Left lung (tissue), 10 donors: ENCODE data around the gene HAGH. TPM values are rescaled to one million over a fixed set of nuclear protein-coding genes. Genes with fewer than 3 reads are reported as not detected.
A peak's percentile ranks its signal among the peaks of the same experiment; 100 is the strongest.

ENCODE experiments used
- ATAC-seq: fragments of 200-7000 bp; cut with Tn5 transposase; one replicate; pipeline ENCODE4 v1.9.1; 2020; ENCODE audit warnings: moderate library complexity
- DNase-seq, 4 donors: peaks; one replicate each; pipeline ENCODE4 v3.0.0-alpha.2; 2013 to 2020
- H3K27ac ChIP-seq, 2 donors: fragments of 200-600 bp; sonication (generic) in 1 of 2; one replicate each; pipeline versions ENCODE4 v1.5.0 to v1.8.0; 2020 to 2021
- H3K27me3 ChIP-seq, 2 donors: fragments of 200-600 bp; sonication (generic) in 1 of 2; one replicate each; pipeline versions ENCODE4 v1.5.0 to v1.8.0; 2020 to 2021
- H3K36me3 ChIP-seq, 2 donors: fragments of 200-600 bp; sonication (generic) in 1 of 2; one replicate each; pipeline versions ENCODE4 v1.5.0 to v1.8.0; 2020 to 2021
- H3K4me1 ChIP-seq, 2 donors: fragments of 200-600 bp; one replicate each; pipeline ENCODE4 v1.8.0; 2021
- H3K4me3 ChIP-seq, 2 donors: fragments of 200-600 bp; sonication (generic) in 1 of 2; one replicate each; pipeline versions ENCODE4 v1.5.0 to v1.8.0; 2020 to 2021; ENCODE audit warnings: mild to moderate bottlenecking in 1 of 2
- H3K9me3 ChIP-seq, 2 donors: fragments of 200-600 bp; sonication (generic) in 1 of 2; one replicate each; pipeline versions ENCODE4 v1.5.0 to v1.8.0; 2020 to 2021
- CTCF ChIP-seq, 2 donors: fragments of 200-600 bp; sonication (generic) in 1 of 2; IDR thresholded peaks; one replicate each; pipeline versions ENCODE4 v1.5.0 to v1.8.0; 2021; ENCODE audit warnings: antibody characterized with exemption in 2 of 2
- intact Hi-C, 2 donors: fragments of 100-400 bp; cut with DNase I; formaldehyde crosslinking; loops; one replicate each; pipeline versions ENCODE4 v1.11.2 to v1.14.2; 2022
- polyA plus RNA-seq, 6 donors: library from polyadenylated mRNA; unstranded; fragments of 120-200 nt; gene quantifications; one replicate each; pipeline ENCODE4 v1.2.1, GENCODE V29; 2013; ENCODE audit not compliant: insufficient read length in 6 of 6
- total RNA-seq, 2 donors: library from RNA; stranded (reverse); fragmentation: NEBNext Ultra II Directional; extraction: Animal tissue kit (Norgen Biotek cat#: 25700); gene quantifications; one replicate each; pipeline ENCODE4 v1.2.1, GENCODE V29; 2021
- donor health status: DM: no; HTN: yes; CAD: no.
- donor health status: DM: no; HTN: no; CAD: no.

Gene HAGH
- total and polyA plus RNA-seq, 8 donors = 21.0 to 62.0 (median 26.7) TPM

DNA sequence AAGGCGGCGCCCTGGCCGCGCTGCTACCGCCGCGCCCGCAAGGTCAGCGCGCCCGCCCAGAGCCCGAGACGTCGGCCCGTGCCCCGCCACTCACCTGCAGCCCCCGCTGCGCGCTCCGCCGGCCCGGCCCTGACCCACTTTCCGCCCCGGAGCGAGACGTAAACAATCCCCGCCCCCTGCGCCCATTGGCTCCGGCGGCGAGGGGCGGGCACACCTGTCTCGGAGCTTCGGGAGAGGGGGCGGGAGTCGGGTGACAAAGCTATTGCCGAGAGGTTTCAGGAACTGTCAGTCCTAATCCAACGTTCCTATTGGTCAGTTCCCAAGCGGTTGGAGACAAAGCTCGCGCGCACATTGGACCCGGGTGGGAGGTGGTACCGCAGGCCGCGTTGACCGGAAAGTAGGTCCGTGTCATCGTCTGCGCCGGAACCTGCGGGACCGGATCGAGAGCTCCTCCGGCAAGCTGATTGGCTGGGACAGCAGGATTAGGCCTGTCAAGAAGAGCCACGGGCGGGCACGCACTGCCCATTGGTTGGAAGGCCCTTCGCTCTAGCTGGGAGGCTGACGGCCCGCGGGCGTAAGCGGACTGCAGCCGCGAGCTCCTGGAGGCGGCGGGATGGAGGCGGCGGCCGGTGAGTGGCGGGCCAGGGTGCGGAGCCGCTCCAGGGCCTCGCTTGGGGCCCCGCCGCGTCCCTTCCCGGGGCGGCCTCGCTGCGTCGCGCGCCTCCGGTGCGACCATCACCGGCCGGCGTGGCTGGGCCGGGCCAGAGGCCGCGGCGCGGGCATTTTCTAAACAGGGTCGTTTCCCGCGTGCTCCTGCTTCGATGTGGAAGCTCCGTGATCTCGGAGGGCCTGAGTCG lies 44.0 kb downstream of the HAGH start, which contains the start of the genes NUBP2 and SPSB3:
Gene NUBP2, plus strand, starts transcription at position 553 of the 857 bp plus-strand sequence. Its CDS starts 61 bp downstream, at position 614.
Gene SPSB3, minus strand, starts transcription at position 164 of the 857 bp plus-strand sequence. CDS start 1,088 bp downstream, outside the sequence.
- peak; percentile 99 to 100 (median 100) for DNase-seq
- Histone ChIP-seq H3K36me3 (peaks cover 0 to 41% of the 10 kb centered on the region in 2 donors), H3K27me3 (no peaks in the 10 kb centered on the region), H3K4me1 (peaks cover 8 to 39% of the 10 kb centered on the region in 2 donors), H3K27ac (peak within 1 kb of the TSS; percentile 66 to 88), H3K4me3 (peak within 1 kb of the TSS; percentile 81 to 94), H3K9me3 (no peaks in the 10 kb centered on the region)
- intact Hi-C loops = no loop called here
- ATAC-seq = peak; percentile 94
- no peak for TF ChIP-seq CTCF (IDR thresholded peaks at IDR 0.05)

GRCh38 chr16:1781758-1782407 lies 44.7 kb downstream of the HAGH start:
- ATAC-seq (peak; percentile 4), DNase-seq (peak in 2 of 4 donors; percentile 35 to 85)
- peak overlapping the region; percentile 66 to 88 for H3K27ac ChIP-seq
- peak overlapping the region; percentile 81 to 87 for H3K4me3 ChIP-seq
- peaks cover 8 to 39% of the 10 kb centered on the region in 2 donors for H3K4me1 ChIP-seq
- no peaks in the 10 kb centered on the region for H3K9me3 ChIP-seq
- intact Hi-C loops = no loop called here
- H3K27me3 ChIP-seq = no peaks in the 10 kb centered on the region
- peaks cover 0 to 41% of the 10 kb centered on the region in 2 donors for H3K36me3 ChIP-seq
- no peak for TF ChIP-seq CTCF (IDR thresholded peaks at IDR 0.05)

DNA sequence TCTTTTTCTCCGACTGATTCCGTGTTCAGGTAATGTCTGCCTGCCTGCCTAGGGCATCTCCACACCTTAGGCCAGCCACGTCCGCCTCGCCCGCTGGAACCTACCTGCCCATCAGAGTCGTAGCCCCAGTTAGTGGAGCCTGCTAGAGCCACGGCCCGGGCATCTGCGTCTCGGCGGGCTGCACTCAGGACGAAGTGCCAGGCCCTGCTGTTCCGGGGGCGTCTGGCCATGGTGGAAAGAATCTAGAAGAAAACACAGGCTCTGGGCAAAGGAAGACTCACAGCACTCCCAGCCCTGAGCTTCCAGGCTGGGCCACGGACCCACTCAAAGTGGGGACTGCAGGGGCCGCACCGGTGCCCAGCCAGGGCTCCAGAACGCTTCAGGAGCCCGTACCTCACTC lies 45.4 kb downstream of the HAGH start:
- intact Hi-C loops = no loop called here
- no peak for TF ChIP-seq CTCF (IDR thresholded peaks at IDR 0.05)
- peak in 1 of 4 donors; percentile 14 for DNase-seq
- peak overlapping the region; percentile 81 to 87 for H3K4me3 ChIP-seq
- H3K4me1 ChIP-seq = peaks cover 8 to 39% of the 10 kb centered on the region in 2 donors
- no peak for ATAC-seq
- H3K36me3 ChIP-seq = peaks cover 0 to 41% of the 10 kb centered on the region in 2 donors
- no peaks in the 10 kb centered on the region for H3K27me3 ChIP-seq
- H3K27ac ChIP-seq = peak overlapping the region in 1 of 2 donors; percentile 88
- no peaks in the 10 kb centered on the region for H3K9me3 ChIP-seq

DNA sequence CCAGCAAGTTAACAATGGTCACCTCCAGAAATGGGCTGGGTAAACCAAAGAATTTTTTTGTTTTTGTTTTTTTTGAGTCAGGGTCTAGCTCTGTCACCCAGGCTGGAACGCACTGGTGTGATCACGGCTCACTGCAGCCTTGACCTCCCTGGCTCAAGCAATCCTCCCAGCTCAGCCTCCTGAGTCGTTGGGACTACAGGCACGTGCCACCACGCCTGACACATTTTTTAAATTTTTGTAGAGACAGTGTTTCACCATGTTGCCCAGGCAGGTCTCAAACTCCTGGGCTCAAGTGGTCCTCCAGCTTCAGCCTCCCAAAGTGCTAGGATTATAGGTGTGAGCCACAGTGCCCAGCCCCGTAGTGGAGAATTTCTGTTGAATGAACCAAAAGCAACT lies 46.0 kb downstream of the HAGH start:
- ATAC-seq (no peak), DNase-seq (no peak)
- intact Hi-C loops = no loop called here
- TF ChIP-seq CTCF (IDR thresholded peaks at IDR 0.05) = no peak
- no peak overlapping the region for H3K4me3 ChIP-seq
- H3K36me3 ChIP-seq = peaks cover 0 to 41% of the 10 kb centered on the region in 2 donors
- peaks cover 8 to 35% of the 10 kb centered on the region in 2 donors for H3K4me1 ChIP-seq
- no peaks in the 10 kb centered on the region for H3K27me3 ChIP-seq
- H3K27ac ChIP-seq = no peak overlapping the region
- no peaks in the 10 kb centered on the region for H3K9me3 ChIP-seq
